ENCODE data around the gene NRSN2.

DNA sequence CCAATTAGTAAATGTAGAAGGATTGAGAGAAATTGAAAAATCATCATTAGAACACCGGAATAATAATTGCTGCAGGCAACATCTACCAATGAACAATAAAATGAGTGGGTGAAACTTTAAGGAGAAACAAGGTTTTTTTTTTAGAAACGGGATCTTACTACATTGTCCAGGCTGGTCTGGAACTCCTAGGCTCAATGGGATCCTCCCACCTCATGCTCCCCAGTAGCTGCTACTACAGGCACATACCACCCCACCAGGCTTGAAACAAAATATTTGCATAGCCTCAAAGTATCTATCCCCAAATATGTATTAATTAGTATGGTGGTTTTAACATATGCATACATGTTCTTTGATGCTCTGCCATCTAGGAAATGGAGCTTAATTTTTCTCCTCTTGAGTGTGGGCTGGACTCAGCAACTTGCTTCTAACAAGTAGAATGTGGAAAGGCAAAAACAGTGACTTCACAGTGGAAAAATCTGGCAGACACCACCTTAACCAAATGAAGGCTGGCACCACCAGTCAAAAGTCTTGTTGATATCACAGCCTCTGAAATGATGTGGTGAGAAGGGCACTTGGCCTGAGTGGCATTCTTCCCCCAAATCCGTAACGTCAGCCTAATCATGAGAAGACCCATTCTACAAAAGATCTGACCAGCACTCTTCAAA lies 12.1 kb downstream of the NRSN2 start:
- TF ChIP-seq, protein P1, sequence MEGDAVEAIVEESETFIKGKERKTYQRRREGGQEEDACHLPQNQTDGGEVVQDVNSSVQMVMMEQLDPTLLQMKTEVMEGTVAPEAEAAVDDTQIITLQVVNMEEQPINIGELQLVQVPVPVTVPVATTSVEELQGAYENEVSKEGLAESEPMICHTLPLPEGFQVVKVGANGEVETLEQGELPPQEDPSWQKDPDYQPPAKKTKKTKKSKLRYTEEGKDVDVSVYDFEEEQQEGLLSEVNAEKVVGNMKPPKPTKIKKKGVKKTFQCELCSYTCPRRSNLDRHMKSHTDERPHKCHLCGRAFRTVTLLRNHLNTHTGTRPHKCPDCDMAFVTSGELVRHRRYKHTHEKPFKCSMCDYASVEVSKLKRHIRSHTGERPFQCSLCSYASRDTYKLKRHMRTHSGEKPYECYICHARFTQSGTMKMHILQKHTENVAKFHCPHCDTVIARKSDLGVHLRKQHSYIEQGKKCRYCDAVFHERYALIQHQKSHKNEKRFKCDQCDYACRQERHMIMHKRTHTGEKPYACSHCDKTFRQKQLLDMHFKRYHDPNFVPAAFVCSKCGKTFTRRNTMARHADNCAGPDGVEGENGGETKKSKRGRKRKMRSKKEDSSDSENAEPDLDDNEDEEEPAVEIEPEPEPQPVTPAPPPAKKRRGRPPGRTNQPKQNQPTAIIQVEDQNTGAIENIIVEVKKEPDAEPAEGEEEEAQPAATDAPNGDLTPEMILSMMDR (IDR thresholded peaks at IDR 0.05), result no peak
- TF ChIP-seq POLR2AphosphoS5 (IDR thresholded peaks at IDR 0.05), result no peak
